ENCODE results near the gene TRABD2B. TPM values are rescaled to one million over a fixed set of nuclear protein-coding genes. Genes with fewer than 3 reads are reported as not detected.
A peak's percentile ranks its signal among the peaks of the same experiment; 100 is the strongest.

The TRABD2B gene
- total RNA-seq, 1 donor from 2014 or later, result 6.7 TPM

GRCh38 chr1:47725000-47725473 is 272.1 kb downstream of the TRABD2B start:
- no peaks in the 10 kb centered on the region for H3K36me3 Mint-ChIP-seq
- peak; percentile 73 for TF ChIP-seq CTCF (conservative IDR thresholded peaks at IDR 0.05)
- DNase-seq (ENCODE audit: extremely low spot score, unreplicated experiment), result no peak
- no peaks in the 10 kb centered on the region for H3K9me3 Mint-ChIP-seq
- H3K4me3 Mint-ChIP-seq, result no peak overlapping the region
- H3K4me1 Mint-ChIP-seq (ENCODE audit: unreplicated experiment), result peaks cover 17% of the 10 kb centered on the region
- peaks cover 72% of the 10 kb centered on the region for H3K27me3 Mint-ChIP-seq
- H3K27ac Mint-ChIP-seq, result no peak overlapping the region

GRCh38 chr1:47724432-47724999 is 272.7 kb downstream of the TRABD2B start:
- Mint-ChIP-seq H3K27ac (no peak overlapping the region), H3K36me3 (no peaks in the 10 kb centered on the region), H3K9me3 (no peaks in the 10 kb centered on the region), H3K27me3 (peaks cover 76% of the 10 kb centered on the region), H3K4me3 (no peak overlapping the region), H3K4me1 (ENCODE audit: unreplicated experiment) (peaks cover 17% of the 10 kb centered on the region)
- no peak for DNase-seq (ENCODE audit: extremely low spot score, unreplicated experiment)
- no peak for TF ChIP-seq CTCF (conservative IDR thresholded peaks at IDR 0.05)

- no peak overlapping the region for H3K4me3 Mint-ChIP-seq
- no peaks in the 10 kb centered on the region for H3K9me3 Mint-ChIP-seq
- H3K27me3 Mint-ChIP-seq, result peaks cover 87% of the 10 kb centered on the region
- no peak for TF ChIP-seq CTCF (conservative IDR thresholded peaks at IDR 0.05)
- no peak for DNase-seq (ENCODE audit: extremely low spot score, unreplicated experiment)
- no peak overlapping the region for H3K27ac Mint-ChIP-seq
- H3K4me1 Mint-ChIP-seq (ENCODE audit: unreplicated experiment), result peaks cover 17% of the 10 kb centered on the region
- no peaks in the 10 kb centered on the region for H3K36me3 Mint-ChIP-seq
These were observed 274.1 kb downstream of the TRABD2B start for GRCh38 chr1:47722909-47723580.

- no peak overlapping the region for H3K27ac Mint-ChIP-seq
- H3K4me3 Mint-ChIP-seq, result no peak overlapping the region
- peaks cover 17% of the 10 kb centered on the region for H3K4me1 Mint-ChIP-seq (ENCODE audit: unreplicated experiment)
- H3K27me3 Mint-ChIP-seq, result peaks cover 88% of the 10 kb centered on the region
- no peak for DNase-seq (ENCODE audit: extremely low spot score, unreplicated experiment)
- no peaks in the 10 kb centered on the region for H3K9me3 Mint-ChIP-seq
- no peak for TF ChIP-seq CTCF (conservative IDR thresholded peaks at IDR 0.05)
- H3K36me3 Mint-ChIP-seq, result no peaks in the 10 kb centered on the region
These were observed 275.1 kb downstream of the TRABD2B start for GRCh38 chr1:47722101-47722500.

- Mint-ChIP-seq H3K4me3 (no peak overlapping the region), H3K4me1 (ENCODE audit: unreplicated experiment) (peaks cover 8% of the 10 kb centered on the region), H3K27ac (no peak overlapping the region), H3K27me3 (peaks cover 88% of the 10 kb centered on the region), H3K9me3 (no peaks in the 10 kb centered on the region), H3K36me3 (no peaks in the 10 kb centered on the region)
- no peak for DNase-seq (ENCODE audit: extremely low spot score, unreplicated experiment)
- no peak for TF ChIP-seq CTCF (conservative IDR thresholded peaks at IDR 0.05)
These were observed 277.1 kb downstream of the TRABD2B start for GRCh38 chr1:47720111-47720510.

Data from type B pancreatic cell (in vitro differentiated cells).